T-helper 2 cell (primary cell): ENCODE data around the gene SLC13A5.
"Not testable (repeated sequence)": the region's sequence is repeated elsewhere in the genome, so short reads cannot be mapped to it uniquely, and the experiment has no call there.

Experiments
- DNase-seq, 5 experiments: peaks; one replicate each; pipeline versions ENCODE4 v3.0.0 to v3.0.0-alpha.2; 2012 to 2022
- total RNA-seq, 2 donors: gene quantifications; one replicate each; lab custom pipeline; 2026; lab: John Stamatoyannopoulos, UW

Gene SLC13A5
- 0 reads per million in 2 donors for total RNA-seq

DNA sequence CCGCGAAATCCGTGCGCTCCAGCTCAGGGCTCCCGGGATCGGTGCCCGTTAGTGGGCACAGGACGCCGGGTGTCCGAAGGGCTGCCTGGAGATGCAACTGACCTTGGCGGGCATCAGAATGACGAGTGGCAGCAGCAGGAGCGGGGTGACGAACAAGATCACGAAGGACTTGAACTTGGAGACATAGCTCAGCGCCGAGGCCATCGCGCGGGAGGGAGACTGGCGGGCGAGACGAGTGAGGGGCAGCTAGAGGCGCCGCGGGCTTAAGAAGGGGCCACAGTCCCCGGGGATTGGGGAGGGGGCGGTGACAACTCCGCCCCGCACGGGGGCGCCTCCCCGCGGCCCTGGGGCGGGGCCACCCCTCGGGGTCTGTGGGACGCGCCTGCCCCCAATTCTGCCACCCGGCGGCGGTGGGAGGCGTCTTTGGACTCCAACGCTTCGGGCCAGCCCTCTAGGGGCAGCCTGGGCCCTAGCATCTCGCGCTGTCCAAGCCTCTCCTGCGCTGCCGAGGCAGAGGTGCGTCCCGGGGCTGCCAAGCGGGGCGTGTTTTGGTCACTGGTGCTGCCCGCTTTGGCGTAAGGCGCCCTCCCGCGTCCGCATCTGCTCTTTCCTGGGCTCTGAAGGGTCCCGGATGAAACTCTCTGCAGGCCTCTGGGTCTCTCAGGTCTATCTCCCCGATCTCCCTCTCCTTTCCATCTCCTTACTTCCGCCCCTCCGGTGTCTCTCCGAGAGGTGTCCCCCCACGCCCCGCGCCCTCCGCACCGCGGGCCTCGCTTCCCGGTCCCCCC is at the start of gene SLC13A5:
TSS of gene SLC13A5 (minus strand) at position 240 of the 788 bp plus-strand sequence. CDS start at position 204, 36 bp downstream.
- peak in 1 of 5 experiments; percentile 11 for DNase-seq

- DNase-seq: no peak
Measured at GRCh38 chr17:6761779-6762178, 48.6 kb upstream of the SLC13A5 start.

GRCh38 chr17:6757747-6758146 is 44.6 kb upstream of the SLC13A5 start:
- no peak for DNase-seq

DNA sequence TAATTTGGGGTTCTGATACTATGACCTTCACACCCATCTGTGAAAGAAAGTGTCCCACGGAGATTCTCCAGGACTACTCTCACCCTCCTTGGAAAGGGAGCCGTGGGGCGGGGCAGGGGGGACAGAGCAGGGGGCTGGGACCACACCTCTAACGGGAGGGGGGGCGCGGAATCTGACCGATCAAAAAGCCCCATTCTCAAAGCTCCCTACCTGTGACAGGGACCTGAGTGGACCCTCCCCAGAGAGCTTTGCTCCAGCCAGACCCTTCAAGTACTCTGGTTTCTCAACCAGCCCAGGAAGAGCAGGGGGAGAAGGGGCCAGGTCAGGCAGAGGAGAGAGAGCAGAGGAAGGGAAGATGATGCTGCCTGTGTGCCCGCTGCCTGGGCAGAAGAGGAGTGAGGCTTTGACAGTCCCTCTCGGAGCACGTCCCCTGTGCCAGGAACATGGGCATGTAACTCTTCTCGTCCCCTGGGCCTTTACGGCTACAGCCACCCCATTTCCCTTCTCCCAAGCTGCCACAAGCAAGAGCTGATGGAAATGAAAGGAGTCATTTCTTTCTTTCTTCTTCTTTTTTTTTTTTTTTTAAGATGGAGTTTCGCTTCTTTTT is 43.4 kb upstream of the SLC13A5 start:
- peak in 1 of 5 experiments; percentile 9 for DNase-seq

DNA sequence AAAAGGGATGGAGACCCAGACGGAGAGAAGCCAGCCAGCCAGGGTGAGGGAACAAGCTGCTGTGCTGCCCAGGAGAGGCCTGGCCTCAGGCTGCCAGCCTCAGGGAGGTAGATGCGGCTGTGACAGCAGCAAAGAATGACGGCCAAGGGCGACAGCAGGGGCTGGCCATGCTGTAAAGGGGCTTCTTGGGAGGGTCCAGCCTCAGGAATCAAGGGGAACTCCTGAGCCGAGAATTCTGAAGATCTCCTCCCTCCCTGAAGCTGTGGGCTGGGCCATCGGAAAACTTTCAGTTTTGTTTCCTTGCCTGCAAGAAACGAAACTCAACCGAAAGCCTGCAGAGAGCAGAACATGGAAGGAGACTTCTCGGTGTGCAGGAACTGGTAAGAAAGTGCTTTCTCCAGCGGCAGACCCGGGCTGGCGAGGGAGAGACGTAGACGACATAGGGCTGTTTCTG is 42.6 kb upstream of the SLC13A5 start, which contains the start of gene XAF1:
TSS of gene XAF1 (plus strand) at position 316 of the 454 bp plus-strand sequence. CDS start at position 349, 33 bp downstream.
- DNase-seq: peak in 3 of 5 experiments; percentile 3 to 74 (median 46)

- DNase-seq: no peak
Measured at GRCh38 chr17:6755281-6755680, 42.1 kb upstream of the SLC13A5 start.

DNA sequence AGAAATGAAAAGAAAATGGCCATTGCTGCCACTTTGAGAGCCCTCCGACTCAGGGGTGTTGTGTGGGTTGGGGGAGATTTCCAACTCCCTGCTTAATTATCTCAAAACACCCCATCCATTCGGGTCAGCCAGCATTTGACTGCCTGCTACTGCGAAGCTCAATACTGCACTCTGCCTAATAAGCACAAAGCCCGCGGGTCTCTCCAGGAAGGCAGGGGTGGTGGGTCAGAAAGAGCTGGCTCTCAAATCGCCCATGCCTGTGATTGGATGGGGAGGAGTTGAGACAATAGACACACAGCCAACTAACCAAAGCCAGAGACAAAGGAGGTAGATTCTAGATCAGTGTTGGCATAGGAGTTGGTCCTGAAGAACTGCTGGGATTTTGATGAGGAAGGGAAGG is 40.4 kb upstream of the SLC13A5 start:
- DNase-seq: no peak

DNA sequence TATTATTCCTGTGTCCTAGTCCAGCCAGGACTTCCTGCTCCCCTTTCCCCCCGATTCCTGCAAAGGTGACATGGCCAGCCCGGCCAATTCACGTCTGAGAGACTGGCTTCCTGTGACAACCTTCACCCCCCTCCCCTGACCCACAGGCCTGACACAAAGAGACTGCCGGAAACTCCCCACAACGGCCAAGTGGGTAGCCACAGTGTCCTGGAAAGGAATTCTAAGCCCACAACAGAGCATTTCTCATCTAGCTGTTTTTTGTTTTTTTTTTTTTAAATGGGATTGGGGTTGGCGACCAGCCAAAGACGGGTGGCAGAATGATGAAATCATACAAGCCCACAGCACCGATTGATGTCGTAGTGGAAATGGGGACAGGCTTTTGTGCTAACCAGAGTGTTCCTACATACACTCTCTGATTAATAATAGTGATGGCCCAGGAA is 39.9 kb upstream of the SLC13A5 start:
- DNase-seq: peak in 3 of 5 experiments; percentile 7 to 65 (median 30)

- DNase-seq: no peak
Measured at GRCh38 chr17:6752068-6752909, 39.1 kb upstream of the SLC13A5 start.

- DNase-seq: no peak
Measured at GRCh38 chr17:6749519-6749918, 36.4 kb upstream of the SLC13A5 start.

GRCh38 chr17:6748617-6749016 is 35.4 kb upstream of the SLC13A5 start:
- DNase-seq: no peak

GRCh38 chr17:6746665-6747064 is 33.5 kb upstream of the SLC13A5 start:
- DNase-seq: not testable (repeated sequence)

- DNase-seq: no peak
Measured at GRCh38 chr17:6729531-6729930, 16.4 kb upstream of the SLC13A5 start.

DNA sequence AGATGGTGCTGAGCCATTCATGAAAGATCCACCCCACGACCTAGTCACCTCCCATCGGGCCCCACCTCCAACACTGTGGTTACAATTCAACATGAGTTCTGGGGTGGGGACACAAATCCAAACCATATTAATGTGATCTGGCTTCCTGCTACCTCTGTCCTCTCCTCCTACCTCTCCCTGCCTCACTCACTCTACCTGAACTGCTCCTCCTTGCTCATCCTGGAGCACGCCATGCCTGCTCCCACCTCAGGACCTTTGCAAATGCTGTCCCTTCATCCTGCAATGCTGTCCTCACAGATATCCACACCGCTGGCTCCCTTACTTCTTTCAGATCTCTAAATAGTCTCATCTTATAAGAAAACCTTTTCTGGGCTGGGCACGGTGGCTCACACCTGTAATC is 10.8 kb upstream of the SLC13A5 start:
- no peak for DNase-seq

GRCh38 chr17:6721744-6722143 is 8.6 kb upstream of the SLC13A5 start:
- no peak for DNase-seq

GRCh38 chr17:6716736-6717135 is 3.6 kb upstream of the SLC13A5 start:
- no peak for DNase-seq

DNA sequence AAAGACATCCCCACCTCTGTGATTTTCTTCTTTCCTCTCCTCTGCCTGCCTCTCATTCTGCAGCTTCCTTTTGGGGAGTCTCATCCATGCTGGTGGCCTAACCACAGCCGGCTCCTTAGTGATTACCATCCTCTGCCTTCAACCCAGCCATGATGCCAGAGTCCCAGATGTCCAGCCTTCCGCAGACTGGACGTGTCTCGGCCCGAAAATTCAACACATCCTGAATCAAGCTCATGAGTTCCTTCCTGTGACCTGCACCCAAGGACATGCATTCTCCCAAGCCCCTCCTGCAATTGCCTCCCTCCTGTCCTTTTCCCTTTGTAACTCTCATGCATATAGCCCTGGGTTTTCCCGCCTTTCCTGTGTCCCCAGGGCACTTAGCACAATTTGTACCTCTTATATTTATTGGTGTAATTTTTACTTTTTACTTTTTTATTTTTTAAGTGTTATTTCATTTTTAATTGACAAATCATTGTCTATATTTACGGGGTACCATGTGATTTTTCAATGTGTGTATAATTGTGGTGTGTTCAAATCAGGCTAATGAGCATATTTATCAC is 1.2 kb upstream of the SLC13A5 start:
- no peak for DNase-seq

DNA sequence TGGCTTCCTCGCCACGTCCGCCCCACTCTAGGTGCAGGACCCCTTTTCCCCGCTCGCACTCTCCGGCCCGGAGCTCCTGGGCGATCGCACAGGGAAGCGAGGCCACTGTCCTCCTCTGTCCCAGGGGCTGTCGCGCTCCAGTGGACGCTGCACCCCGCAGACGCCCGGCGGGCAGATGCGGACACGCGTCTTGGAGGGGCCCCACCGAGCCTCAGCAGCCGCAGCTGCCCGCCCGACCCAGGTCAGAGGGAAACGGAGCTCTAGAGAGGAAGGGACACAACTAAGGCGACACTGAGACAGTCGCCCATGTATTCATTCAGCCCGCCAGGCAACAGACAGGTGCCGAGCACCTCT is 726 bp upstream of the SLC13A5 start:
- no peak for DNase-seq

- DNase-seq: no peak
Measured at GRCh38 chr17:6712854-6713129, 377 bp downstream of the SLC13A5 start.

GRCh38 chr17:6712058-6712853 is 913 bp downstream of the SLC13A5 start:
- no peak for DNase-seq

DNA sequence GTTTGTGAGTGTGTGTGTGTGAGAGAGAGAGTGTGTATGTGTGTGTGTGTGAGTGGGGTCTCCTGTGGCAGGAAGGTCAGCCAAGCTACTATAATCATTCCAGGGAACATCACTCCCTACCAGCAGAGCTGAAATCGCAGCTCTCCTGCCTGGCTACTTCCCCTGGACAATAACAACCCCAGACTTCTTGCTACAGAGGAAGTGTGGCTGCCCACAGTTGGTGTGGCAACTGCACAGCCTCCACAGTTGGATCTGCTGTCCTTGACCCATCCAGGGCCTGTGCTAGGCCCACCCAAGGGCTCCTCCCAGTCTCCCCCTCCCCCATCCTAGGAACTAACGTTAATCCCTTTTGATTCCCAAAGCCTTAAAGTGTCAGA is 1.5 kb downstream of the SLC13A5 start:
- no peak for DNase-seq

GRCh38 chr17:6711081-6711674 is 2.0 kb downstream of the SLC13A5 start:
- no peak for DNase-seq
